Suppressor macrophage (primary cell): ENCODE data around the gene ZFP14.
"Not testable (repeated sequence)": the region's sequence is repeated elsewhere in the genome, so short reads cannot be mapped to it uniquely, and the experiment has no call there.

Experiments
- DNase-seq, 4 experiments: peaks; one replicate each; pipeline ENCODE4 v3.0.0-alpha.2; 2020 to 2022

The ZFP14 gene

DNA sequence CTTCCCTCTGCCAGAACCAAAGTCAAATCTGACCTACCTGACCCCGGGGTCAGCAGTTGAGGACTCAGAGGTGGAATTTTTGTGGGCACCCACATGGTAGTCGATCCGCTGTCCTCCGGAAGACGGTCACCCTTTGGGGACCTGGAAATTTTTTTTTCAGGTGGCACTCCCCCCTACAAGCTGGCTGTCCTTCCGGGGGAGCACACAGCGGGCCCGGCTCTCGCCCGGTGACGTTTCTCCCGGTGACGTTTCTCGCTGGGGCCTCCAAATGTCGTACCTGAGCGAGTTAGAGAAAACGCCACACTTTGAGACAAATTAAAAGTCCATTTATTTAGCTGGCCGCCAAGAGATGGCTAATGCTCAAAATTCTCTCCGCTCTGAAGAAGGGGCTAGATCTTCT, 48.8 kb downstream of the ZFP14 start:
- DNase-seq: no peak

DNA sequence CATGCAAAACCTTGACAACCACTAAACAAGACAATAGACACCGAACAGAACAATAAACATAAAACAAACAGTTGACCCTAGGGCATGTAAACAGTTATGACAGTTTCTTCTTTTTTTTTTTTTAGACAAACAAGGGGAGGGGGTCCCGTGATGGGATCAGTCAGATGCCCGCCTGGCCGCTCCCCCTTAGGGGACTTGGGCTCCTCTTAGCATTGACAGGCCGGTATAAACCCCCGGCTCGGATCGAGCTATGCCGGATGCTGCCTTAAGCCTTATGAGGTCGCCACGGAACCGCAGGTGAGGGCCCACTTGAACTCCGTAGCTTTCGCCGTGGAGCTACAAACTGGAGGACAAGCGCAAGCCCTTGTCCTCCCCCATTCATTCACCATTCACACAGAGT, 49.5 kb downstream of the ZFP14 start:
- DNase-seq: not testable (repeated sequence)

DNA sequence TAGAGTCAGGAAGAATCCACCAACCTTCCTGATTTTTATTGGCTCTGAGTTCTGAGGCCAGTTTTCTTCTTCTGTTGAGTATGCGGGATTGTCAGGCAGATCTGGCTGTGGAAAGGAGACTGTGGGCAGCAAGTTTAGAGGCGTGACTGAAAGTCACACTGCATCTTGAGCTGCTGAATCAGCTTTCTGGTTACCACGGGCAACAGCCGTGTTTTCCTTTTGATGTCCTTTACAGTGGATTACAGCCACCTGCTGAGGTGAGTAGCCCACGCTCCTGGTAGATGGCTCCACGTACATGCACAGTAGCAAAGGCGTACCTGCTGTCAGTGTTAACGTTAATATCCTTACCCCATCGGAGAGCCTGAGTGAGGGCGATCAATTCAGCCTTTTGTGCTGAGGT, 52.4 kb downstream of the ZFP14 start:
- not testable (repeated sequence) for DNase-seq

DNA sequence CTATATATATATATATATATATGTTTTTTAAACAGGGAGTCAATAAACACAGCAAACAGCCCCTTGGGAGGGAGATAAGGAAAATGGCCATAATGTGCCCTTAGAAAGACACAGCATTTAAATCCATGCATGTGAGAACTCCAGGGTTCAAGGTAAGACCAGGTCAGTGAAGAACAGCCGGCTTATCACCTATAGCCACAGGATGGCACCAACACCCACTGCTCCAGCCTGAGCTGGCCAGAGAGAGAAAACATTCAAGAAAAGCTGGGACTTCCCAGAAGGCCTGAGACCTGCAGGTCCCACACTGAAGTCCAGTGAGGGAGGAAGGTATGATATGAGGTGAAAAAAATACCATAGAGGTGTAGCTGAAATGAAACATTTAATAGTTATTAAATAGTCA, 63.8 kb downstream of the ZFP14 start:
- DNase-seq: not testable (repeated sequence)

GRCh38 chr19:36314053-36314452, 64.9 kb downstream of the ZFP14 start:
- DNase-seq: not testable (repeated sequence)

- not testable (repeated sequence) for DNase-seq
Measured at GRCh38 chr19:36311098-36311760, 67.8 kb downstream of the ZFP14 start.

DNA sequence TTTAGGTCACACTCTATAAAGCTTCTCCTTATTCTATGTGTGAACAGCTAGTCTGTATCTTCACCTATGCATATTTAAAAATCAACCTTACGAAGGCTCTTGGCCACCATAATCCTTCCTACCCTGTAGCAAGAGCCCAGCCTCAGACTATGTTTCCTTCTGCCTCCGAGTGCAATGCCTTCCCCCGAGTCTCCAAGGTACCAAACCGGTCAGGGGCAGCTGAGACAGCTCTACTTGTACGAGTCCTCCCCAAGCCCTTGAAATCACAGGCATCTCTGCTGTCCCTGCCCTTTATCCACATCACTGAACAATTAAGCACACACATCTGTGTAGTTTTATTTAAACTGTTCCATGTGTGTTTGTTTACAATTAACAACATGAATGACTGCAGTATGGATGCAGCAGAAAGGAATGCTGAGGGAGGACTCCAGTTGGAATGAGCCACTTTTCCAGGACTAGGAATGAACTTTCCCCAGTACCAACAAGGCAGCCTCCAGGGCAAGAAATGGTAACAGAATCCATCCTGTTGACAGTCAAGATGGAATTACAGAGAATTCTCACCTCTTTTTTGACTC, 68.5 kb downstream of the ZFP14 start:
- not testable (repeated sequence) for DNase-seq

- DNase-seq: not testable (repeated sequence)
Measured at GRCh38 chr19:36309759-36310158, 69.2 kb downstream of the ZFP14 start.

DNA sequence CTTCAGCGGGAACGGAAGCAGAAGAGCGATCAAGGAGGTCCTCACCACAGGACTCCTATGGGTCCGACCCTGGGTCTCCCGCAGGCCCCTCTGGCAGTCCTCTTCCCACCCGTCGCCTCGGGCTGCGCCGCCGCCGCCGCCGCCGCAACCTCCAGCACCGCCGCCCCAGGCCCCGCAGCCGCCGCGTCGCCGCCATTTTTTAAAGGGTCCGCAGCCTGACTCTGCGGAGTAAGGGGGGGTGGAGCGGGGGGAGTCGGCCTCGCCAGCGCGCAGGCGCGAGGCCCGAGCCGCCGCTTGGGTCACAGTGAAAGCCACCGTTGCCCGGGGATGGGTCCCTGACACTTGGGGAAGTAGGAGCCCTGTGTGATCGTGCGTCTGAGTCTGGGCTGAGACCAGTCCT, 69.7 kb downstream of the ZFP14 start:
- not testable (repeated sequence) for DNase-seq

DNA sequence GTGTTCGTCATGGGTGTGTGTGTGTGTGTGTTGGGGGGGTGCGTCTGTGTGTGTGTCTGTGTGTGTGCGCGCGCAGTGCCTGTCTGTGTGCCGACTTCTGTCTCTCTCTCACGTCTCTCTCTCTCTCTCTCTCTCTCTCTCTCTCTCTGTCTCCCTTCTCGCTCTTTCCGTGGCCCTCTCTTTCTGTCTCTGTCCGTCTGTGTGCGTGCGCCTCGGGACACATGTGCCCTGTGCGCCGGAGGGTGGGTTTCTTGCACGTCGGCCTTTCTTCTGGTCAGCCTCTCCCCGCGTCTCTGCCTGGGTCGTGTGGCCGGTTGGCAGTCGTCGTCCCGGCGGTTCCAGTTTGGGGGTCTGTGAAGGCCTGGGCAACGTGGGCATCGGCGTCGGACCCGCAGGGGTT, 86.7 kb downstream of the ZFP14 start:
- not testable (repeated sequence) for DNase-seq
